ENCODE data around the gene RAB2B. TPM values are rescaled to one million over a fixed set of nuclear protein-coding genes. Genes with fewer than 3 reads are reported as not detected.
"Not testable (repeated sequence)": the region's sequence is repeated elsewhere in the genome, so short reads cannot be mapped to it uniquely, and the experiment has no call there.

RAB2B gene
- total RNA-seq, 1 donor from 2014 or later, result 22.6 TPM

- intact Hi-C loops (cut with DNase I), result no loop called here
- DNase-seq (ENCODE audit: low spot score), result no peak
Observed at GRCh38 chr14:21496453-21496852, 19.7 kb upstream of the RAB2B start.

- intact Hi-C loops (cut with DNase I), result no loop called here
Observed at GRCh38 chr14:21494902-21495762, 18.4 kb upstream of the RAB2B start.

GRCh38 chr14:21486640-21487087 is 9.9 kb upstream of the RAB2B start:
- intact Hi-C loops (cut with DNase I), result no loop called here
- DNase-seq (ENCODE audit: low spot score), result no peak

More at GRCh38 chr14:21494902-21495762, 18.4 kb upstream of the RAB2B start:
- DNase-seq (ENCODE audit: low spot score), result no peak

DNA sequence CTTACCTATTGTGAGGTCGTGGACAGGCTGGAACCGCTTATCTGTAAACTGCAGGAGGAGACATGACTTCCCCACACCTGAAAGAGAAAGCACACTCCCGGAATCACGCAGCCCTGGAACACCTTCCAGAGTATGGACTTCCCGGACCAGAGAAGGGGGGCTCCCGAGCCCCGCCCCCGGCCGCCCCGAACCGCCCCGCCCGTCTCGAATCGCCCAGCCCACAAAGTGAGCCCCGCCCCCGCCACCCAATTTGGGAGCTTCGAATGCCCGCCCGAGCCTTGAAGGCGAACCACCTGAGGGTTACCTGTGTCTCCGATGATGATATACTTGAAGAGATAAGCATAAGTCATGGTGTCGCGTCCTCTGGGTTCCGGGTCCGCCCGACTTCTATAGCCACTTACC is 235 bp downstream of the RAB2B start:
- intact Hi-C loops (cut with DNase I), result loop anchor here (5.0 kb wide), 1 partner anchor 36 kb away; the partner anchor contains the start of gene METTL3
- DNase-seq (ENCODE audit: low spot score), result peak; percentile 93

DNA sequence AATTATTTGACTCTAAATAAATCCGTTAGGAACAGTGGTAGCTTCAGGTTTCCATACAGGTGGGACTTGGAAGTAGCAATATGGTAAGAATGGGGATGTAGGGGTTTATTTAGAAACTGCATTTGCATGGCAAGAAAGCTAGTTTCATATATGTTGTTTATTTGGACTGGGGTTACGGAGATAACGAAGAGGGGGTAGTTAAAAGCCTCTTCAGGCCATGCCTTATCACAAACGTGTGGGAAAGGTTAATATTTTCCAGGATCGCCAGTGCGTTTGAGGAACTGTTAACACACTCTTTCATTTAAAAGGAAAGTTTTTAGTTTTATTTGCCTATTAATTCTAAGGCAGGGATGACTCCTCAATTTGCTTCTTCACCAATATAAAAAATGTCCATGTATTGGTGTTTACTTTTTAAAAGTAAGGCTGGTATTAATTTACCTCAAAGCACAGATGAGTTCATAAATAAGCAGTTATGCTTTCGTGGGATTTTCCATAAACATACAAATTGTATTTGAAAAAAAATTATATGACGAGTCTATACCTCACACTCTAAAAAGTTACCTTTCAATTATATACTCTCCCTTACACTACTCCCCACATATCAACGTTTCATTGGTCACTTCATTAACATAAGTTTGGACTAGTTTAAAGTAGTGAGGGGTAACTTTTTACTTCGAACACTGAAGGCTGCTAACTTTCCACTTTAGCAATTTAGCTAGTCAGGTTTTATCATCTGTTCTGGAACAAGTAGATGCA is 814 bp downstream of the RAB2B start:
- DNase-seq (ENCODE audit: low spot score), result no peak
- intact Hi-C loops (cut with DNase I), result loop anchor here (5.0 kb wide), 1 partner anchor 36 kb away; the partner anchor contains the start of gene METTL3

DNA sequence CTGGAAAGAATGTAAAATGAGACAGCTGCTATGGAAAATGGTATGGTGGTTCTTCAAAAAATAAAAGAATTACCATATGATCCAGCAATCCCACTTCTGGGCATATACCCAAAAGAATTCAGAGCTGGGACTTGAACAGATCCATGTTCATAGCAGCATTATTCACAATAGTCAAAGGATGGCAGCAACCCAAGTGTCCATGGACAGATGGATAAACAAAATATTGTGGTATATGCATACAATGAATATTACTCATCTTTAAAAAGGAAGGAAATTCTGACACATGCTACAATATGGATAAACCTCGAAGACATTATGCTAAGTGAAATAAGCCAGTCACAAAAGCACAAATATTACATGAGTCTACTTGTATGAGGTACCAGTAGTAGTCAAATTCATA is 9.1 kb downstream of the RAB2B start:
- no peak for DNase-seq (ENCODE audit: low spot score)
- intact Hi-C loops (cut with DNase I), result no loop called here

GRCh38 chr14:21455912-21456667 is 20.7 kb downstream of the RAB2B start, which contains the start of gene CHD8:
TSS of gene CHD8 (minus strand) at chr14:21456123. CDS start at chr14:21431643, 24,480 bp downstream.
- peak; percentile 100 for DNase-seq (ENCODE audit: low spot score)
- intact Hi-C loops (cut with DNase I), result loop anchor here (1.0 to 2.0 kb wide), 4 partner anchors 19 to 101 kb away; partner anchors contain the start of genes SUPT16H and TOX4

DNA sequence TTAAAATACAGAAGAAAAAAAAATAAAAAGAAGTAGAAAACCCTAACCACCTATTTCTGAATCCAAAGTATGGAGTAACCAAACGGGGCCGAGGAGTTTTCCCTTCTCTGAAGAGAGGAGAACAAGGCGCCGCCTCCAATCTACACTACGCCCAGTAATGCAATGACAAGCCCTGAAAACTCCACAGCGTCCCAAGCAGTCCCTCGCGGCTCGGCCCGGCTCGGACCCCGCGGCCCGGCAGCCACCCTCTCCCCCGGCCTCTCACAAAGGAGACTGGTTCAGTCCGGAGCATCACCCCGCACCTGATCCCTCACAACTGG is 21.2 kb downstream of the RAB2B start:
- DNase-seq (ENCODE audit: low spot score), result no peak
- intact Hi-C loops (cut with DNase I), result no loop called here

DNA sequence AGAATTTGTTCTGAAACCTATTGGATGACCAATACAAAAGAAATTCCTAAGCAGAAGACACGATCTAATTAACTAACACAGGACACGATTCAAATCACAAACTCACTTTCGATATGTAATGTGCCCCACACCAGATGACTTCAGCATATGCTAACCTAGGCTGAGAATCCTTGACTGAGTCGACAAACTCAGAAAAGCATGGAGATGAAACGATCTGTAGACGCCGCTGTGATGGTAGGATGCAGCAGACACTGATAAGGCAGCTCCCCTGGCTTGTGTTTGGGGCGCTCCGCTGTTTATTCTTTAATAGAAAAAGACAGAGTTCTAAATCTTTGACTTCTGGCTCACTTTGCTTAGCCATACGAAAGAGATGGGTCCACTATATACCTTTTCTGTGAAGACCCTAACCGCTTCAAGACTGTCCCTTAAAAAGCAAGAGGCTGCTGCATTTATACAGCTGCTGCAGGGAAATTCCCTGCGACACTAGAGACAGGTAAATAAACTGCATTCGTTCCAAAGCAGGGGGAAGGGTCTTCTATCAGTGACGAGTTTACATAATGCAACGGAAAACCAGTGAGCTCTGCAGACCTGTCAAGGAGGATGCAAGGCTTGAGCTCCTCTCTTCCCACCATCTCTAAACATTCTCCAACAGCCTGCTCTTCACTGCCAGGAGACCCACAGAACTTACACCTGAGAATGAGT is 21.8 kb downstream of the RAB2B start:
- DNase-seq (ENCODE audit: low spot score), result no peak
- intact Hi-C loops (cut with DNase I), result no loop called here

DNA sequence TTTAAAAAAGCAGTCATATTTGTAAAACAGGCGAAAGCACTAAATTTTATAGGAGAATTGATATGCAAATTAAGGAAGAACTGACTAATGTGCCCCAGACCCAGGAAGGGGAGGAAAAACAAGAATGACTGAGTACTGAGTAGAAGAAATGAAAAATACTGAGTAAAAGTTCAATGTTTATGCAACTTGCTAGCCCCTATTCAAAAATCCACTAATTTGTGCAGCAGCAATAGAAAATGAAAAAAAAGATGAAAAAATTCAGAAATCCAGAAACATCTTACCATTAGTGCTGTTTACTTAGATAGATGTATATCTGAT is 26.9 kb downstream of the RAB2B start:
- DNase-seq (ENCODE audit: low spot score), result no peak
- intact Hi-C loops (cut with DNase I), result no loop called here

- DNase-seq (ENCODE audit: low spot score); intact Hi-C loops (cut with DNase I): not testable (repeated sequence)
Observed at GRCh38 chr14:21442657-21443056, 34.1 kb downstream of the RAB2B start.

DNA sequence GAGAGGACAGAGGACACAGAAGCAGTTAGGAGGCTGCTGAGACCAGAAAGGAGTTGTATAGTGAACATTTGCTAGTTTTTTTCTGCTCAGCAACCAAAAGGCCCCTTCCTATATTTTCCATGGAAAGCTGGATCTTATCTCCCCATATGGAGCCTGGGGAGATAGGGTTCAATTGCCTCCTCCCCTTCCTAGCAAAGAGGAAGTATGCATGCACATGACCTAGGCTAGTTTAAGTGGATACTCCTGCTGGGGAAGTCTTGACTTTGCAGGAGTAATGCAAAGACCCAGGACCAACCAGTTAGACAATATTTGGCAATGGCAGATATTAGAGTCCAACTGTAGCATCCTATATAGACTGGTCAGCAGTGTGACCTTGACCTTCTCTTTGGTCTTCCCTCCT is 35.9 kb downstream of the RAB2B start:
- no peak for DNase-seq (ENCODE audit: low spot score)
- intact Hi-C loops (cut with DNase I), result no loop called here

GRCh38 chr14:21437063-21437901 is 39.5 kb downstream of the RAB2B start:
- DNase-seq (ENCODE audit: low spot score), result peak; percentile 100
- intact Hi-C loops (cut with DNase I), result loop anchor here (1.0 kb wide), 1 partner anchor 19 kb away; the partner anchor contains the start of gene CHD8

- intact Hi-C loops (cut with DNase I), result loop anchor here (1.0 kb wide), 1 partner anchor 20 kb away; the partner anchor contains the start of gene CHD8
- no peak for DNase-seq (ENCODE audit: low spot score)
Observed at GRCh38 chr14:21436567-21437062, 40.1 kb downstream of the RAB2B start.

- intact Hi-C loops (cut with DNase I), result no loop called here
Observed at GRCh38 chr14:21431126-21431525, 45.6 kb downstream of the RAB2B start.

DNA sequence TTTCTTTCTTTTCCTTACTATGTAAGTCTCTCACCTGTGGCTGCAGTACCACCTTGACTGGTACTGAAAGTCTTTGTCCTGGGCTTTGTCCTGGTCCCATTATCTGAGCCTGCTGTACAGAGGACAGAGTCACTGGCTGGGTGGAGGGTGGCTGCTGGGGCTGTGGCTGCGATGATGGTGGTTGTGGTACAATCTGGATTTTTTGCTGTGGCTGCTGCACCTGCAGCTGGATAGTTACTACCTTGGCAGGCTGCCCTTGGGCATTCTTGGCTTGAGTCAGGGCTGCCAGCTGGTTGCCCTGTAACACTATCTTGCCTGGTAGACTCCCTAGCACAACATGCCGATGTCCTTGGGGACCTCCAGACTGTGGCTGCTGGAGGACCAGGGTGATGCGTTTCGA is 47.8 kb downstream of the RAB2B start:
- intact Hi-C loops (cut with DNase I), result no loop called here
- no peak for DNase-seq (ENCODE audit: low spot score)

More at GRCh38 chr14:21431126-21431525, 45.6 kb downstream of the RAB2B start:
- no peak for DNase-seq (ENCODE audit: low spot score)

DNA sequence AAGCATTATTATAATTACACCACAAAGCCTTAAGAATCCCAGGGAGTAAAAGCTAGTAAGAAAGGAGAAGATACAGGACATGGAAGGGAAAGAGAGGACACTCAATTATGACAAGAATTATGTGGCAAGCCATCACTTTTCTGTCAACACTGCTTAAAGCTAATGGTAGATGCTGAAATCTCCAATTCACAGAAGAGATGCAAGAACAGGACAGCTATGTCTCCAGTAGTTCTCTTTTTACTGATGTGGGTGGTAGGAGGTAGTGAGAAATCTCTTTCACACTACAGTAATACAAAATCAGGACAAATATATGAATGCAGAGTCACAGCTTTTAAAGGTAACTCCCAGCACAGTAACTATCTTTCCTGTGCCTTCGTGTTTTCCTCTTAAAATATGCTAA is 50.1 kb downstream of the RAB2B start:
- DNase-seq (ENCODE audit: low spot score), result no peak
- intact Hi-C loops (cut with DNase I), result no loop called here

DNA sequence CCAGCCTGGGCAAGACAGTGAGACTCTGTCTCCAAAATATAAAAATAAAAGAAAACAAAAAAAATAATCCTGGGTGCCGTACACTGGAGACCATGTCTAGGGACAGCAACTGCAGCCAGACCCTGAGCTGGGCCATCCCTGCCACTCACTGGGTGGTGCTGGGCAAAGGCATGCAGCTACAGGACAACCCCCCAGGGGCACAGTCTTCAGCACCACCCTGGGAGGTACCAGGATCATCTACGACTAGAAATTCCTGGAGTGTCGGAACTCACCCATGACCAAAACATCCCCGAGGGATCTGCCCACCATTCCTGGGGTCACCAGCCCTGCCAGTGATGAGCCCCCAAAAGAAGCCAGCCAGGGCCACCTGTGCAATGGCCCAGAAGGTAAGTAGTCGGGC is 57.2 kb downstream of the RAB2B start:
- intact Hi-C loops (cut with DNase I), result no loop called here

More for the DNA sequence above, 57.2 kb downstream of the RAB2B start:
- DNase-seq (ENCODE audit: low spot score), result no peak
